ACHN (cell line): Measurements from ENCODE around the gene ASCC1.

Source experiments
- DNase-seq: peaks from one replicate; pipeline ENCODE4 v3.0.0-alpha.2; 2015
- in situ Hi-C: cut with HindIII; loops from 2 replicates; pipeline ENCODE4 v1.10.0; 2017; ENCODE audit warnings: low sequenced_read_pairs, low pct_ligation_motif_present, low pct_unique_long_range_greater_than_20kb

The ASCC1 gene

DNA sequence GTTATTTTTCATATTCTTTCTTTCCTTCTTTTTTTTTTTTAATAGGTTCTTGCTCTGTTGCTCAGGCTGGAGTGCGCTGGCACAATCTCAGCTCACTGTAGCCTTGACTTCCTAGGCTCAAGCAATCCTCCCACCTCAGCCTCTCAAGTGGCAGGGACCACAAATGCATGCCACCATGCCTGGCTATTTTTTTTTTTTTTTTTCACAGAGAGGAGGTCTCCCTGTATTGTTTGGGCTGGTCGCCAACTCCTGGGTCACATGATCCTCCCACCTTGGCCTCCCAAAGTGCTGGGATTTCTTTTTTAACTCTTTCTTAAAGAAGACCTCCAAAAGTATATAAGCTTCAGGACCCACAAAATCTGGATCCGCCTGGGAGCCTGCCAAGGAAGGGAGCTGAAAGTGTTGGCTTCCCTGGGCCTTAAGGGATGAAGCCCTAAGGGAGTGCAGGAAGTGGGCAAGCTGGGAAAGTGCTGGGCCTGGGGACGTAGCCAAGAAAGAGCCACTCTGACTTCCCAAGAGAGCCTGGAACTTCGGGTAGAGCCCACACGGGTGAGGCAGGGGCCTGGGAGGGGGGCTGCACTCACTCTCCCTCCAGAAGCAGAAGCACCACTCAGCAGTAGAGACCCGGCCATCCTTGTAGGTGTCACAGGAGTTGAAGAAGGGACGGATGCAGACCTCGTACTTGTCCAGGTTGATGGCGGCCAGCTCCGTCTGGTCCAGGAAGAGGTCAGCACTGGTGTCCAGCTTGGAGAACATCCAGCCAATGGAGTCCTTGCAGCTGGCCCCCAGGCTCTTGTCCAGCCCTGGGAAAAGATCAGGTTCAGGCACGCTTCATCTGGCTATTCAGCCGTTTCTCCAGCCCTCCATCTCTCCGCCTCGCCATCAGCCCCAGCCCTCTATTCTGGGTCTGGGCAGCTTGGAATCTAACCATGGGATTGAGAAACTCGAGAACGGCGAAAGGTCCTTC is 149.5 kb downstream of the ASCC1 start:
- in situ Hi-C loops, result no loop called here
- DNase-seq, result no peak

DNA sequence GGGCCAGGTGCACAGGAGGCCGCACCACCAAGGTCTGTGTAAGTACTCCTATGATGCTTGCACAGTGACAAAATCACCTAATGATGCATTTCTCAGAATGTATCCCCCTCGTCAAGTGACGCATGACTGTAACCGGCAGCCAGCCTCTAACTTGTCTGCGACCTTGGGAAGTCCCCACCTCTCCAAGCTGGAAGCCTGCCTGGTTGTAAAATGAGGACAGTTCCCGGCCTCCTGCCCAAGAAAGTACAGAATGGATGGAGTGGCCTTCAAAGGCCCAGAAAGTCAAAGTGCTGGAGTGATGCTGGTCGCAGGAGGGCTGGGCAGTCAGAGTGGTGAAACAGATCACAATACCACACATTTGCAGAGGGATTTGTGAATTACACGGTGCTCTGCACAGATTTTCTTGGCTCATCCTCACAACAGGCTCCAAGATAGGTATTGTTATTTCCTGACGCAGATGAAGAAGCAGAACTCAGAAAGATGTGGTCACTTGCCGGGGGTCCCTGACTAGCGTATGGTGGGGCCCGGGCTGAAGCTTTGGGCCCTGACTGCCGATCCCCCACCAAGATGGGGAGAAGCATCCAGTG is 150.5 kb downstream of the ASCC1 start:
- in situ Hi-C loops, result no loop called here
- DNase-seq, result no peak

DNA sequence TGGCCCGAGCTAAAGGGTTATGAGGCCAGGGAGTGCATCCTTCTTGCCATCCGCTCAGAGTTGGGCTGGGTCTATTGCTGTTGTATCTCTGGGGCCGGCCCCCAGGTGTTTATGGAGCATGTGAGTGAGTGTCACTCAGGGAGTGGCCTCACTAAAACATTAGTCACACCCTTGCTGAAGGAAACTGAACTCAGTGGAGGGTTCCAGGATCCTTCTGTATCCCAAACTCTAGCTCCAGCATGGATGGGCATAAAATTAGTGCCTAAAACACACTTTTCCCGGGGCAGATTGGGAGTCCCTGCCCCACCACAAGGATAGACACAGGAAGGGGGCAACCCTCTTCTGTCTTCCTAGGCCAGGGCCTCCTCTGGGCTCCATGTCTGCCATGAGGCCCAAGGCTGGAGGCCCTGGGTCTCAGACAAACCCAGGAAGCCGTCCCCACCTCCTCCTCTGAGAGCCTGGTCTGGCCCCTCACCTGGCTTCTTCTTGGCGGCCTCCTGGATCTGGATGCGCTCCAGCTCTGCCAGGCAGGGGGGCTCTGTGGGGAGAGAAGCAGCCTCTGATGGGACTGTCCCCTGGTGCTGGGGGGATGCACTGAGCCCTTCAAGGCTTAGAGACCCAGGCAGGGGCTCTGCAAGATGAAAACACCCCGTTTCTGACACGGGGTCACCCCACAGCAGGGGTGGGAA is 152.2 kb downstream of the ASCC1 start:
- no peak for DNase-seq
- in situ Hi-C loops, result no loop called here

DNA sequence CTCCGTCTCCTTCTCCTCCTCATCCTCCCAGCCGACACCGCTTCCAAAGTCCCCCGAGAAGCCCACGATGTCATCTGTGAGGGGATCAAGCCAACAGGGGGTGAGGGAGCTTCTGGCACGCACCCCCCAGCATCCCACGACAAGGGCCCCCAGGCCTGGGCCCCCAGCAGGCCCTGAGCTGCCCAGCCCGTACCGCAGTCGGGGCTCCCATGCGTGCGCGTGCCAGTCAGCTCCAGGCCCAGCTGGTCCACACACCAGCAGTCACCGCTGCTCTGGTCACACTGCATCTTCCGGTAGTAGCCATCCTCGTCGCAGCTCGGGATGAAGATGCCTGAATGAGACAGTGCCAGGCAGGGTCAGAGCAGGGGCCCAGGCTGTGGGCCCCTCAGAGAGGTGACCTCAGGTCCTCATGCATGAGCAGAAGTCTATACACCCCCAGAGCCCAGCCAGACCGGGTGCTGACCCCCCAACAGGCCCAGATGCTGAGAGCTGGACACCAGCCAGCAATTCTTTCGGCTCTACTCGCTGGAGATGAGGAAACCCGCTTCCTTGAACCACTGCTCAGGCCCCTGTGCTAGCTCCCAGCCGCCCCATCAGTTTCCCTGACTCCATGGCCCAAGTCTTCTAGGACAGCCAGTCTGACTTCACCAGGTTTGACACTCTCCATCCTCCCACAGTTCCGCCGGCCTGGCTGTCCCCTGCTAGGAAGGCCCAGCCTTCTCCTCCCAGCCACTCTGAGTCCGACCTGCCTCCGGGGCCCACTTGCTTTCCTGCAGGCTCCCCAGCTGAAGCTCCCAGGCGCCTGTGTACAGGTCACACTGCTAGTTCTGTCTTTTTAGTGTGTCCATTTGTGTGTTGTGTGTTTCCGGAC is 153.0 kb downstream of the ASCC1 start:
- DNase-seq, result no peak
- in situ Hi-C loops, result no loop called here

GRCh38 chr10:72062382-72062781 is 153.7 kb downstream of the ASCC1 start:
- no peak for DNase-seq
- in situ Hi-C loops, result no loop called here

DNA sequence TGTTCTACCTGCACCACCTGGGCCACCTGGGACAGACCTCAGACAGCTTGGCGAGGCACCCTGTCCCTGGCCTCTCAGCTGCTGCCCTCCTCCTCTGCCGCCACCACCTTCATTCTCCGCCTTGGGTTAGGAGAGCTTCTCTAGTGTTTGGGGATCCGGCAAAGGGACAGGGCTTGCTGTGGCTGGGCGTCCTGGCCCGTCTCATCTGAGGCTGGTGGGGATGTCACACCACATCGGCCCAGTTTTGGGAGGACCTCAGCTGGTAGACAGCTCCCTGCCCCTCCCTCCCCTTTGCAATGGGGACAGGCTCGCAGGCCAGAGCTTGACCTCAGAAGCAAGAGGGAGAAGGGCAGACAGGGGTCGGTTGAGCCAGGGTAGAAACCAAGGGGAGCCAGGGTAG is 154.1 kb downstream of the ASCC1 start:
- in situ Hi-C loops, result no loop called here

DNA sequence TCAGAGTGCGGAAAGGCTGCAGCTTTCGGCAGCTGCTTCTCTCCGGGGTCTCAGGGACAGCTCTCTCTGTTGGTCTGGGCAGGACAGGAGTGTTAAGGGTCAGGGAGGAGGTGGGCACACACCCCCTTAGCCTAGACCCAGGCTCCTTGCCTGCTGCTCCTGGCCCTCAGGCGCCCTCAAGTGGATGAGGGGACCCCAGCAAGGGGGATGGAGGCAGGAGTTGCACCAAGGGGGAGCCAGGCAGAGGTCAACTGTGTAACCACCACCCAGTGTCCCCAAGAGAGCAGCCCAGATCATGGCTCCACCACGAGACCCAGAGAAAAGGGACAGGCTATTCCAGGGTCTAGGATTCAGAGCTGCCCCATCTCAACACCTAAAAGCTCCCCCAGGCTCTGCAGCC is 154.6 kb downstream of the ASCC1 start:
- in situ Hi-C loops, result no loop called here
- peak; percentile 30 for DNase-seq

More for the DNA sequence above, 154.1 kb downstream of the ASCC1 start:
- no peak for DNase-seq

GRCh38 chr10:72059843-72060822 is 155.9 kb downstream of the ASCC1 start:
- no peak for DNase-seq
- in situ Hi-C loops, result no loop called here

DNA sequence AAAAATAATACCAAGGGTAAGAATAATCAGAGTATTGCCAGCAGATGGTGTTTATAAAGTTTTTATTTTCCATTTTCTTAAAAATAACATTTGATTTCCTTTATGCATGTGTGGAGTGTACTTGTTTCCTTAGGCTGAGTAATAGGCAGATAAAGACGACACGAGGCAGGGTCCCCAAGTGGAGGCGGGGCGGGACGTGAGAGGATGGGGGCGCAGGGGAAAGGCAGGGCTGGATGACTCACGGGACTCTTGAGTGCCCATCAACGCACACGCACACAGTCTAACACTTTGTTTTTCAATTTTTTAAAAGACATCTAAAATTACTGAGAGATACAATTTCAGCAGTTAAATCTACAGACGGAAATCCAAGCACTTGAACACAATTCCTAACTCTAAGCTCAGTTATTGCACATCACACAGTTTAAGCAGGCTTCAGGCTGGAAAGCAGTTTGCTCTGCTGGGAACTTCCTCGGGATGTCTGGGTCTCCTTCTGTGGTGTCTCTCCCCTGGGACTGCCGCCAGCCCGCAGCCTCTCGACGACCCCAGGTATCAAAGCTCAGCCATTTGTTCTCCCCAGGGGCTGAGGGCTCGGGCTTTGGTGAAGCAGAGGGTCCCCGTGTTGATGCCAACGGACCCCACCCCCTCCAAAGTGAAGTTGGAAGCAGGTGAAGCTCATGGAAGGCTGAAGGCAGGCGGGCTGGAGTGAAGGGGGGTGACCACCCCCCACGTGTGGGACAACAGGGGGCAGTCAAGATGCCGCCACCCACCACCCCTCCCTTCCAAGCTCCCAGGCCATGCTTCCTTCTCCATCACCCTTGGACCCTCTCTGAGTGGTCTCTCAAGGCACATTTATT is 156.9 kb downstream of the ASCC1 start:
- in situ Hi-C loops, result no loop called here

DNA sequence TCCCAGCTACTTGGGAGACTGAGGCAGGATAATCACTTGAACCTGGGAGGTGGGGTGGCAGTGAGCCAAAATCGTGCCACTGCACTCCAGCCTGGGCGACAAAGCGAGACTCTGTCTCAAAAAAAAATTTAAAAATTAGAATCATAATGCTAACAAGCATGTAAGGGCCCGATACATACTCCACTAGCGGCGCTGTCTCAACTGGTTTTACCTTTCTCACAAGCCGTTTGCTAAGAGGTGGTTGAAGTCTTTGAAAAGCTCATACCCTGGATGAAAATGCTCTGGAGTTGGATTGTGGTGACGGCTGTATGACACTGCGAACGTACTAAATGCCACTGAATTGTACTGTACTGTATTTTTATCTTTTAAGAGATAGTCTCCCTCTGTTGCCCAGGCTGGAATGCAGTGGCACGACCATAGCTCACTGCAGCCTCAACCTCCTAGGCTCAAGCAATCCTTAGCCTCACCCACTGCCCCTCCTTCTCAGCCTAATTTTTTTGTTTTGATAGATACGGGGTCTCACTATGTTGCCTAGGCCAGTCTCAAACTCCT is 157.7 kb downstream of the ASCC1 start:
- in situ Hi-C loops, result no loop called here

More for the DNA sequence above, 156.9 kb downstream of the ASCC1 start:
- no peak for DNase-seq

GRCh38 chr10:72056932-72057751 is 158.9 kb downstream of the ASCC1 start:
- in situ Hi-C loops, result no loop called here
- no peak for DNase-seq

More for the DNA sequence above, 157.7 kb downstream of the ASCC1 start:
- DNase-seq, result no peak

DNA sequence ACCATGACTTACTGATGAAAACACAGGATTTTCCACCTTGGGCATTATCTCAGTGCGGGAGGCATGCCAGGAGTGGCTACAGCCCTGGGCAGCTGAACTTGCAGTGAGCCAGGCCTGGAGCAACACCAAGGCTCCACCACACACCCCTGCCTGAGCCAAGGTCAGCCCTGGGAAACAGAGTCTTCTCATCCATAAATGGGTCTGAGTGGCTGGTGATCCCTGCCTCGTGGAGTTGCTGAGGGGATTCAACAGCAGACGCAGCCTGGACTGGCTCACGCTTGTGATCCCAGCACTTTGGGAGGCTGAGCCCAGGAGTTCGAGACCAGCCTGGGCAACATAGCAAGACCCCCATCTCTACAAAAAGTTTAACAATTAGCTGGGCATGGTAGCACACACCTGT is 160.0 kb downstream of the ASCC1 start:
- DNase-seq, result no peak
- in situ Hi-C loops, result no loop called here

- in situ Hi-C loops, result no loop called here
- no peak for DNase-seq
These were observed 162.4 kb downstream of the ASCC1 start for GRCh38 chr10:72053690-72054089.

DNA sequence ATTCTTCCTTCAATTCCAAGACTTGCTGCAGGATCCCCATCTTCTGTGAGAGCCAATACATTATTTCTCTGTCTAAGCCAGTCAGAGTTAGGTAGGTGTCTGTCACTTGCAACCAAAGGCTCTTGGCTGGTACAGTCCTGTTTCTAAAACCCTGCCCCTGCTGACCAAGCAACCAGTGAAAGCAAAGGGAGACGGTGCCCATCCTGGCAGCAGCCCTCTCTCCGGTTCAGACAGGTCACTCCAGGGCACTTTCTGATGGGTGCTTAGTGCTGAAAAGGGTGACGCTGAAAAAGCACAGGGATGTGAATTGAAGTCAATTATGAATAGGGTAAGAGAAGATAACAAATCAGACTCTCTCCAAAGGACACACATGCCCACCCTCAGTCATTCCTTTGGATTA is 165.2 kb downstream of the ASCC1 start:
- in situ Hi-C loops, result no loop called here
- DNase-seq, result no peak

DNA sequence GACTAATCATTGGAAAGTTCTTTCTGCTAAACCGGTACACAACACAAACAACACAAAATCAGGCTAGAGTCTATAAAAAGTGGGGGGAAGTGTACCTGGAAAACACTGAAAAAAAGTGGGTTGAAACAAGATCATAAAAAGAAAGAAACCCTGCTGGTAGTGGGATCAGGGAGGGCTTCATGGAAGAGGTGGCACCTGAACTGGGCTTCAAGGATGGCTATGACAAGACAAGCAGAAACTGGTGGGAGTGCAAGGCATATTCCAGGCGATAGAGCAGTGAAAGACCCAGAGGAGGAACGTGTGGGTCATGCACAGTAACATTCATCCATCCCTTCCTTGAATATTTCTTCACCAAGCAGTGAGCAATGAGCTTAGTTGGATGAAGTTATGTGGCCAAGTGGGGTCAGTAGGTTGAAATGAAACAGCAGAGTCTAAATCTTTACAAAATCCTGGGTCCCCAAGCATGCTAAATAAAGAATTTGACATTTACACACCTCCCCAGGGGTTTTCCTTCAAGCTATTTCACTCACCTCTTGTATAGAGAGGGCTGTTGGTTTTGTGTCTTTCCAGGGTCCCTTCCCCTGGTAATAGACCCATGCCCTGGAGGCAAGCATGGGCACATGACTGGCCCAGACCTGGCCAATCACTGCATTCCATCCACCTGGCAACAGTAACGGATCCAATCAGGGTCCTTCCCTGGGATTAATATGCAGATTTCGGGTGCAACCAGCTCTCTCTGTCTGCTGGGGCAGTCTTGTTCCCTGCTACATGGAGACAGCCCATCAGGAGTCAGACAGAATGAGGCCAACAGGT is 165.9 kb downstream of the ASCC1 start:
- no peak for DNase-seq
- in situ Hi-C loops, result no loop called here
